Measurements from ENCODE around the gene ZNF324.
A peak's percentile ranks its signal among the peaks of the same experiment; 100 is the strongest.
"Not testable (repeated sequence)": the region's sequence is repeated elsewhere in the genome, so short reads cannot be mapped to it uniquely, and the experiment has no call there.

ZNF324 gene

GRCh38 chr19:58500242-58500641 lies 33.4 kb downstream of the ZNF324 start:
- no peak for DNase-seq (ENCODE audit: low read depth, low spot score)

DNA sequence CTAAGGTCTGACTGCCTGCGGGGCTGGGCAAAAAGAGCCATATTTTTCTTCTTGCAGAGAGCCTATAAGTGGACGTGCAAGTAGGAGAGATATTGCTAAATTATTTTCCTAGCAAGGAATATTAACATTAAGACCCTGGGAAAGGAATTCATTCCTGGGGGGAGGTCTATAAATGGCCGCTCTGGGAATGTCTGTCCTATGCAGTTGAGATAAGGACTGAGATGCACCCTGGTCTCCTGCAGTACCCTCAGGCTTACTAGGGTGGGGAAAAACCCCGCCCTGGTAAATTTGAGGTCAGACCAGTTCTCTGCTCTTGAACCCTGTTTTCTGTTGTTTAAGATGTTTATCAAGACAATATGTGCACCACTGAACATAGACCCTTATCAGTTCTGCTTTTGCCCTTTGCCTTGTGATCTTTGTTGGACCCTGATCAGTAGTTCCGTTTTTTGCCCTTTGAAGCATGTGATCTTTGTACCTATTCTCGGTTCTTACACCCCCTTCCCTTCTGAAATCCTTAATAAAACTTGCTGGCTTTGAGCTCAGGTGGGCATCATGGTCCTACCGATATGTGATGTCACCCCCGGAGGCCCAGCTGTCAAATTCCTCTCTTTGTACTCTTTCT lies 40.8 kb downstream of the ZNF324 start:
- not testable (repeated sequence) for DNase-seq (ENCODE audit: low read depth, low spot score)

GRCh38 chr19:58509731-58510083 lies 42.8 kb downstream of the ZNF324 start:
- DNase-seq (ENCODE audit: low read depth, low spot score): no peak

DNA sequence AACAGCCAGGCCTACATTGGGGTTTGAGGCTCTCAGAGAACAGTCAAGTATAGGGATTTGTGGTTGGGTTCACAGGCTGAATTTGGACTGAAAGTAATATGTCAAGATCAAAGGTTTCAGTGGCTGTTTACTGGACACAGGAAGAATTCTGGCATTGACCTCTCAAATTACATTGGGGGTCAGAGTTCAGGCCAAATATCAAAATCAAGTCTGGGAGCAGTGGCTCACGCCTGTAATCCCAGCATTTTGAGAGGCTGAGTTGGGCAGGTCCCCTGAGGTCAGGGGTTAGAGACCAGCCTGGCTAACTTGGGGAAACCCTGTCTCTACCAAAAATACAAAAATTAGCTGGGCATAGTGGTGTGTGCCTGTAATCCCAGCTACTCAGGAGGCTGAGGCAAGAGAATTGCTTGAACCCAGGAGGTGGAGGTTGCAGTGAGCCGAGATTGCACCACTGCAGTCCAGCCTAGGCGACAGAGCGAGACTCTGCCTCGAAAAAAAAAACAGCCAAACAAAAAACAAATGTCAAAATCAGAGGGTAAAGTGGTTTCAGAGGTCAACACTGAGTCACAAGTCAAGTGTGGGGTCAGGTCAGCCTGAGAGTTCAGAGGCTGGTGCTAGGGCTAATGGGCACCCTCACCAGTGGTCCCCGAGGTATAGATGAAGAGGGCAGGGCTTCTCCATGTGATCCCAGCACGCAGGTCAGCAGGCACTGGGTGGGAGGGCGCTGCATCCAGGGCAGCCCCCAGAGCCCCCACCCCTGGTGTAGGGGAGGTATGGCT lies 43.4 kb downstream of the ZNF324 start:
- no peak for DNase-seq (ENCODE audit: low read depth, low spot score)

- no peak for DNase-seq (ENCODE audit: low read depth, low spot score)
Observed at GRCh38 chr19:58511353-58512208, 44.7 kb downstream of the ZNF324 start, which contains the start of gene SLC27A5. SLC27A5 (minus strand) TSS chr19:58511992; CDS start chr19:58511955, 37 bp downstream.

- no peak for DNase-seq (ENCODE audit: low read depth, low spot score)
Observed at GRCh38 chr19:58513213-58513693, 46.4 kb downstream of the ZNF324 start.

GRCh38 chr19:58513694-58514563 lies 47.0 kb downstream of the ZNF324 start:
- peak; percentile 40 for DNase-seq (ENCODE audit: low read depth, low spot score)

DNA sequence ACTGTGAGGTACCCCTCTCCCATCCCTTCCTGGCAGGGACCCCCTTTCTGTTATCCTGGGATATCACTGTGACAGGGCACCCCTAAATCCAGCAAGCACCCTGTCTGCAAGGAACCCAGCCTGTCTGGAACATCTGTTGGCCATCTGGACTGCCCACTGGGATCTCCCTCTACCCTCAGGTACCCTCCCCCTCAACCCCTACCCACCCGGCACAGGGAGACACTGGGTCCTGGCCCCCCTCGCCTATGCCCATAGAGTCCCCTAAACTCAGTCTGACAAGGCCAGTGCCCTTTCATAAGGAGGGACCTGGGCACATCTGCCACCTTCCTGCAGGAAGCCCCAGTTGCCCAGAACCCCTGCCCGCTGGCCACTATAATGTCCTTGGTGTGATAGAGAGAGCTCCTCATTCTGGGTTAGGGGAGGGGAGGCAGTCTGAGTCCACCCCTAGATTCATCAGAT lies 47.7 kb downstream of the ZNF324 start:
- no peak for DNase-seq (ENCODE audit: low read depth, low spot score)

DNA sequence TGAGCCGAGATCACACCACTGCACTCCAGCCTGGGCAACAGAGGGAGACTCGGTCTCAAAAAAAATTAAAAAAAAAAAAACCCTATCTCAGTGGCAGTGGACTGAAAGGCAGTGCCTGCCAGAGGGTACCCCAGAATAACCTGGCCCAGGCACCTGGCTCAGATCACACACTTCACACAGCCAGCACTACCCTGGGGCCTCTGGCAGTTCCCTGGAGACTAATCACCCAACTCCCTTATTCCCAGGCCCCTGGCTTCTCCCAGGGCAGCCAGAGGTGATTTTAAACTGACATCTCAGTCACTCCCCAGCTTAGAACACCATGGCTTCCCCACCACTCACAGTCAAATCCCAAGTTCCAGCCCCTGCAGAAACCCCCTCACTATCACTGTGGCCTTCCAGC lies 48.4 kb downstream of the ZNF324 start:
- no peak for DNase-seq (ENCODE audit: low read depth, low spot score)

DNA sequence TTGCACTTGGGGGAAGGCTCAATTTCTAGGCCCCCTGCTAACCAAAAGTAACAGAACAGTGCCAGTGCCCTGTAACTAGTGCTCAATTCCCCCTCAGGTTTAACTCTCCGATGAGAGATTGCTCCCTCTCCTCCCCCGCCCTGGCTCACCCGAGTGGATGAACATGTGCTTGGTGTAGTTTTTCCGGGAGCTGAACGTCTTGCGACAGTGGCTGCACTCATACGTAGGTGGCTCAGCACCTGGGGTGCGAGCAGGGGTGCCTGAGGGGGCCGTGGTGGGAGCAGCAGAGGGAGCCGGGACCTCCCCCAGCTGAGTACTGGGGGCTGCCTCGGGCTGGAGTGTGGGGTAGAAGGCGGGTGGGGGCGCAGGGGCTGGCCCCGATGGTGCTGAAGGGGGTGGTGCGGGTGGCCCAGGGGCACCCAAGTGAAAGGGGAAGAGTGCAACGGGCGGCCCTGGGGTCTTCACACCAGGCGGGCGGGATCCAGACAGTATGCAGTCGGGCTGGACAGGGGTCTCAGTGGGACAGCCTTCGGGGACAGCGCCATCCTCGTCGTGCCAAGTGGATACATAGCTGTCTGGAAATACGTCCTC lies 49.5 kb downstream of the ZNF324 start:
- DNase-seq (ENCODE audit: low read depth, low spot score): no peak

- DNase-seq (ENCODE audit: low read depth, low spot score): no peak
Observed at GRCh38 chr19:58516964-58517833, 50.3 kb downstream of the ZNF324 start.

- no peak for DNase-seq (ENCODE audit: low read depth, low spot score)
Observed at GRCh38 chr19:58518256-58519086, 51.6 kb downstream of the ZNF324 start.

- DNase-seq (ENCODE audit: low read depth, low spot score): peak; percentile 42
Observed at GRCh38 chr19:58519087-58519354, 52.1 kb downstream of the ZNF324 start.

DNA sequence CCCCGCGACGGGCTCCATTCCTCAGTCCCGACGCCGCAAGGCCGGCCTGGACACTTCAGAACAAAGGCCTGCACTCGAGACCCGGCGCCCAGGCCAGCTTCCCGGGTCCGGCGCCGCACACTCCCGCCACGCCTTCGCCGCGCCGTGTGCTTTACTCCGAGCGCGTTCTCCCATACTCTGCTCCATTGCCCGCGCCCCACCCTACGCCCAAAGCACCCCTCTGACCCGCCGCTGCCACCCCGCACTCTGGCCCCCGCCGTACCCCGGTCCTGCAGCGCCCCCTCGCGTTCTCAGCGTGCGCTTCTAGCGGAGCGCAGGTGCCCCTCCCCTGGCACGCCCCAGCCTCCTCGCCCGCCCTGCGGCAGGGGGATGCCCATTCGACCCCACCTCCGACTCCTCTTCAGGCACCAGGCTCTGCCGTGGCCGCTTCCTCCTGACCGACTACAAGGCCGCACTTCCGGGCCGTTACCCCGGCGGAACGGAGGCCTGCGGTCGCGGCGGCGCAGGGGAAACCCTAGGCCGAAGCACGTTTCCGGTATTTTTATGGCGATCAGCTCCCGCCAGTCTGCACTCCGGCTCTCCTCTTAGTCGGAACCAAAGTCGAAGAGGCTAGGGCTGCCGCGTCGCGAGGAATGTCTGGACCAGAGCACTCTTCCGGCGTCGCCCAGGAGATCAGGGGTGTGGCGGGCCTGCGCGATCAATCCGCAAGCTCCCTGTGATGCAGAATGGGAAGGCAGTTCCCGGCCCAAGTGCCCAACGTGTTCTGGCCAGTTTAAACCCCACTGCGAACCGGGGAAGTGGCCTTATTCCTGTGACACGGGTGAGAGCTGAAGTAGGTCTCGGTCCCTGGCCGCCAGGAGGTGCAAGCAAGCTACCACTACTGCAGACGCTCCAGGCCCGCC lies 52.7 kb downstream of the ZNF324 start, which contains the start of gene ZBTB45:
TSS of gene ZBTB45 (minus strand) at position 456 of the 902 bp plus-strand sequence. CDS start 2,137 bp downstream, outside the sequence.
- peak; percentile 88 for DNase-seq (ENCODE audit: low read depth, low spot score)

GRCh38 chr19:58520257-58520599 lies 53.3 kb downstream of the ZNF324 start:
- DNase-seq (ENCODE audit: low read depth, low spot score): no peak

DNA sequence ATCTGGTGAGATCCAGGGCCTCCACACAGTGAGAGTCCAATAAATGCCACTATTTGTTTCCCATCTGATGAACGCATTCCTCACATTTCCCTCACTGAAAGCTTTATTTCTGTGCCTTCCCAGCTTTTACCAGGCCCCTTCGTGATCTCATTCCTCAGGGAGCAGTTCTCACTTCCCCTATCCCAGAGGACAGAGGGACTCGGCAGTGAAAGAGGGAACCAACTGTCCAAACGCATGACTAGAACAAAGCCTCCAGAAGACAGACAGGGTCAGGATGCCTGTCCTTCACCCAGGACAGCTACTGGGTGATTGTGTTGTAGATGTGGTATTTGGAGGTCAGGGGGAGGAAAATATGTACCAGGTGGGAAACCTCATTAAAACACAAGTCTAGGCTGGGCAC lies 54.8 kb downstream of the ZNF324 start:
- DNase-seq (ENCODE audit: low read depth, low spot score): no peak

DNA sequence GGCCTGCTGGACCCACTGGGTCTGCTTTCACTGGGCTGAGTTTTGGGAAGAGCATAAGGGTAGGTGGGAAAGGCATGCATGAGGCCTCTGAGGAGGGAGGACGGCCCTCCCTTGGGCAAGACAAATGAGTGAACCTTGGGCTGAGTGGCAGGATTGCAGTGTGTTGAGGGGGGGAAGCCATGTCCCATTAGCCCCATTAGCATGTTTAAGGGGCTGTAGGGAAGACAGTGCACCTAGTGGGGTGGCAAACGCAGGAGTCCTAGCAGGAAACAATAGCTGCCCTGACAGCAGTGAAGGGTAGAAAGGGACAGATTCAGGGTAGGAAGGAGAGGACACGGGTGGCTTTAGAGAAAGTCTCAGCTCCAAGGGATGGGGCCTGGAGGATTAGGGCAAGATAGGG lies 55.8 kb downstream of the ZNF324 start:
- DNase-seq (ENCODE audit: low read depth, low spot score): no peak
